Activated CD4-positive, alpha-beta T cell treated with anti-CD3 and anti-CD28 coated beads, Interleukin-2, amount 50 U/mL, for 1 hour (primary cell): Measurements from ENCODE around the gene PLCG2.
A peak's percentile ranks its signal among the peaks of the same experiment; 100 is the strongest.
"Not testable (repeated sequence)": the region's sequence is repeated elsewhere in the genome, so short reads cannot be mapped to it uniquely, and the experiment has no call there.

Experiments
- DNase-seq: peaks from one replicate; pipeline ENCODE4 v3.0.0-alpha.2; 2020

The PLCG2 gene

DNA sequence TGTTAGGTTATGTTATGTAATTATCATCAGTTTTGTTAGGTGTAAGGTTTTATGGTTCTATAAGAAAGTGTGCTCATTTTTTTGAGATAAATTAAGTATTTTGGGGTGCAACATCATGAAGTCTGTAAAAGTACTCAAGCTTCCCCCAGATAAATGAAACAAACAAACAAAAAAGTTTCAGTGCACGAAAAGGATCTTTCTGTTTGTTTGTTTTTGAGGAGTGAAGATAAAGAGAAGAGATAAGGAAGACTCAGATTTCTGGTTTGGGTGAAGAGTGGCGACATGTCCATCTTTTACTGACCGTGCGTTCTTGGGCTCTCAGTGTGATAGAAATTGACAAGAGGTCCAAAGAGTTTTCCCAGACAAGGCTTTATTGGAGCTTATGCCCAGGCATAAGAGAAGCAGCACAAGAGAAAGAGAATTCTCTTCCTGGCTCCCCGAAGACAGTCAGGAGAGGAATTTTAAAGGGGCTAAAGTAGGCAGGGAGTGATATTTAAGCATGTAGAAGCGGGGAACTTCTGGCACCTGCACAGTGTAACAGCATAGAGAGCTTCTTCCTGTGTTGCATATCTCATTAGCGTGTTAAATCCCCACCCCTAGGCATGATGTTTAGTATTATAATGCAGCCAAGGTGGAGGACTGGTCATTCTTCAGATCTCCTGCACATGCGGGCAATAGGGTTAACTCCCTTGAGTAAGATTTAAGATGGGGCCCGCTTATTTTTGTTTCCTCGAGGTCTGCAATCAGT is 71.3 kb downstream of the PLCG2 start:
- no peak for DNase-seq

DNA sequence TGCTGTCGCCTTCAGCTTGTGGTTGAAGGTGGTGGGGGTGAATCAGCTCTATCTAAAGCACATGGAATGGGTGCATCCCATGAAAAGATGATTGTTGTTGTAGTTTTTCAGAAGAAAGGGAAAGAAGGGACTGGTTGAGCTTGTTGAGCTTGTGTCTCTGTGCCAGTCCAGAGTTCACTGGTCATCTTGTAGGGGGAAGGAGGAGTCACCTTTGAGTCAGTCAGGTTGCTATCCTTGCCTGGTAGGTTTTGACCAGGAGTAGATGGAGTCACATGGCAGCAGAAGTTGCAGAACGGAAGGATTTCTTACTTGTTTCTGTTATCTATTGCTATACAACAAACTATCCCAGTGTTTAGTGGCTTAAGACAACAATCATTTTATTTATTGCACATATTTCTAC is 73.3 kb downstream of the PLCG2 start:
- DNase-seq = no peak

DNA sequence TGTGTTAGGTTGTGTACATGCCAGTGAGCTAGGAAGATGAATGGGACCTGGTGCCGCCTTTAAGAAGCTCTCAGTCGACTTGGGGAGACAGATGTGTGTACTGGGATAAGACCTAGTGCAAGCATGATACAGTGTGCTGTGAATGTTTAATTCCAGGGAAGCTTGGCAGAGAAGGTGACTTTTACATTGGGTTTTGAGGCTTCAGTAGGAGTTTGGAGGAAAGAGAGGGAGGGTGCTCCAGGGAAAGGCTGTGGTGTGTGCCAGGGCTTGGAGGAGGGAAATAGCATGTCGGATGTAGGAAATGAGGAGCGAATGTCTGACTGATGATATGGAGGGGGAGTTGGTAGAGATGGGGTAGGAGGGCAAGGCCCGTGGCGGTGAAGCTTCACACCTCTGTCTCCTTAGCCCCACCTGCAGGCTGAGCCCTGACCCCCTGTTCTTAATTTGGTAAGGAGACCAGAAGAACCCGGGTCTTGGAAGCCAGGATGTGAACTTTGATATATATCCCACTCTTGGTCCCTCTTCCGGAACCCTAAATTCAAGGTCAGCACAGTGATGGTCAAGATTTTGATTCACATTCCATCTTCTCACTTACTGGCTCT is 76.6 kb downstream of the PLCG2 start:
- DNase-seq = no peak

DNA sequence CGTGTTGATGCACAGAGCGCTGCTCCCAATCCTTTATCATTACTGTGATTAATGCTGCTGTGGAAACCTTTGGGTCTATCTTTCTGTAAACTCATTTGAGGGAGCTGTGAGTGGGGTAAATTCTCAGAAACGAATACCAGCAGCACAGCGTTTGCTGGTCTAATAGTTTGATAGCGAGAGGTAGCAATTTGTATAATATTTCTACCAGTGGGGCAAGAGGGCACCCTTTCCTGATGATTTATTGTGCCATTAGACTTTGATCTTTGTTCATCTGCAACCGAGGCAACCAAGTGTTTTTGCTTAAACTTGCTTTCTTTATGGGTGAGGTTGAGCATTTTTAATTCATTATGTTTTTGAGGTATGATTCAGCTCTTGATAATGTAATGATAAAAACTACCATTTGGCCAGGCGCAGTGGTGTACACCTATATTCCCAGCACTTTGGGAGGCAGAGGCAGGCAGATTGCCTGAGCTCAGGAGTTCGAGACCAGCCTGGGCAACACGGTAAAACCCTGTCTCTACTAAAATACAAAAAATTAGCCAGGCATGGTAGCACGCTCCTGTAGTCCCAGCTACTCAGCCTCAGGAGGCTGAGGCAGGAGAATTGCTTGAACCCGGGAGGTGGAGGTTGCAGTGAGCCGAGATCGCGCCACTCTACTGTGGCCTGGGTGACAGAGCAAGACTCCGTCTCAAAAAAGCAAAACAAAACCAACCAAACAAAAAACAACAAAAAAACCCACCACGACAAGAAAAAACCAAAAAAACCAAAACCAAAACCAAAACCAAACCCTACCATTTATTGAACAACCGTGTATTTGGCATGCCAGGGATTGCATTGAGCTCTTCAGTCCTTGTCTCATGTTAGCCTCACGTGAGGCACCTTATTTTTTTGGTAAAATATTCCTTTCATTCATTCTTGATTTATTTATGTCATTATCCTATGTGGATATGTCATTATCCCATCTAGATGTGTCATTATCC is 81.5 kb downstream of the PLCG2 start:
- no peak for DNase-seq

DNA sequence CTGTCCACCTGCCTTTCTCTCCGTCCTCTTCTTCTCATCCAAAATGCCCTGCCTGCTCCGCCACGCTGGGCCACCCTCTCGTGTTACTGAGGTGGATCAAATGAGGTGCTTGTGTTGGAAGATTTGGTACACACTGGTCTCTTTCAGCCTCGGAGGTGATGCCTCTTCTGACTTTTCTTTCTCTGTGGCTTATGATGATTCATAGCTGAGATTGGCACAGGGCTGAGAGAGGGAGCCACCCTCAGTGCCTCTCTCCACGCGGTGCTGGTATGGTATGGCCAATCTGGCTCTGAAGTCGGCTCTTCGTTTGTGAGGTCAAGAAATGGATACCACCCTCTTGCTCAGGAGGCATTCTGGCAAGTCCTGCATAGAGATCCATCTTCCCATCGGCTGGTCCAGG is 82.4 kb downstream of the PLCG2 start:
- no peak for DNase-seq

DNA sequence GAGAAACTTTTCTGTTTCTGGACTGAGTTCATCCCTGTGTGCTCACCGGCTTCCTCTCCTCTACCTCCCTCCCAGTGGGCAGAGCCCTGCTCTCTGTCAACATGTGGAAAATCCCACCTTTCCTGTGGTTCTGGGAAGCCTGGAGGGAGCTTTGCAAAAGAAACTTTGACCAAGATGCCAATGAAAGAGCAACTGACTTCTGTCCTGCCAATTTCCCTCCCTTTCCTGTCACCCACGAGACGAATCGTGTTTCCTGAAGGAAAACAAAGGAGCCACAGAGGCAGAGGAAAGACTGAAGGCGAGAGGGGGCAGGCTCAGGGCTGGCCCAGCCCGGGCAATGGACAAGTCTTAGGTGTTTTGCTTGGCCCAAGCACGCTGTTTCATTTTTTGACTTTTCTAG is 82.8 kb downstream of the PLCG2 start:
- DNase-seq = no peak

DNA sequence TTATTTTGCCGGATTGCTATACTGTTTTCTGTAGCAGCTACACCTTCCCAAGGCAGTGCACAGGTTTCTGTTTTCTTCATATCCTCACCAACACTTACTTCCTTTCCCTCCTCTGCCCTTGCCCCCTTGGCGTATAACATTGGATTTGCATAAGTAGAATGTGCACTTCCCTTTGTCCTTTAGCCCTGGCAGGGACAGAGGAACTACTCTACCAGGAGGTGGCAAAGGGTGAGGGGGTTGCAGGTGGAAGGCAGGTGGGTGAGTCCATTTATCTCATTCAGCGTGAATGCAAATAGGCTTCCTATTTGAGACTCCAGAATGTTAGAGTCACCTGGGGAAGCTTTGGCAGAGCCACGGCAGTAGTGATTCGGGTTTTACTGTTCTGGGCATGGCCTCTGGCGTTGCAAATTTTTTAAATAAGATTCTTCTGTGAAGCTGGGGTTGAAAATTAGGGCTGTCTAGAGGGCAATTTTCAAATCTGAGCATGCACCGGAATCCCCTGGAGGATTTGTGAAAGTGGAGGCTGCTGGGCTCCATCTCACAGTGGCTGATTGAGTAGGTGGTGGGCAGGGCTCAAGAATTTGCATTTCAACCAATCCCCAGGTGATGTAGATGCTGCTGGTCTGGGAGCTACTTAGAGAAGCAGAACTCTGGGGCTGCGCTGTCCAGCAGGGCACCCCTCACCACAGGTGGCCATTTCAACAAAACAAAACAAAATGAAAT is 84.7 kb downstream of the PLCG2 start:
- no peak for DNase-seq

DNA sequence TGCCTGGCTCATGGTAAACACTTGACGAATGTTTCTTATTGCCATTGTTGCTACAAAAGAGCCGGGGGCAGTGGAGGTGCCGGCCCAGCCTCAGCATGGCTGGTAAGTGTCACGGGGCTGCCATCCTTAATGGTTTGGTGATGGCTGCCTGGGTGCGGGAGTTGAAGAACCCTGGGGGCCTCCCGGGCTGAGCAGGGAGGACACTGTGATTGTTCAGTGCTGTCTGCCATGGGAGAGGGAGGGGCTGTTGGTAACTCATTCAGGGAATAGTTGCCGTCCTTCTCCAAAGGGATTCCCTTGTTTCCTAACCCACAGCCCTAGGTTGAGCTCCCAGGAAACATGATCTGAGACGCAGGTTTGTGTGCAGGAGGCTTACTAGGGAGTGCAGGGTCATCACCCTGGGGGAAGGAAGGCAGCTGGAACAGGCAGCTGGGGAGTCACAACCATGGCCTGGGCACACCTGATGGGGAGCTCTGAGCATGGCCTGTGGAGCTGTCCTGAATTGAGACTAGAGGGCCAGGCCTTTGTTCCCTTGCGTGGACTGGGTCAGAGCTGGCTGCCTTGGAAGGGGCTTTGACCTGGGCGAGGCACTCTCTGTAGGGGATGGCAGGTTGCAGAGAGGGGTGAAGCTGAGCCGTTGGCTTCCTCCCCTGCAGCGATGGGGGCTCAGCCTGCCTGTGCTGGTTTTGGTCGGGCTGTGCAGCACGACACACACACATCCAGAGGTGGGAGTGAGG is 85.7 kb downstream of the PLCG2 start:
- DNase-seq = no peak

DNA sequence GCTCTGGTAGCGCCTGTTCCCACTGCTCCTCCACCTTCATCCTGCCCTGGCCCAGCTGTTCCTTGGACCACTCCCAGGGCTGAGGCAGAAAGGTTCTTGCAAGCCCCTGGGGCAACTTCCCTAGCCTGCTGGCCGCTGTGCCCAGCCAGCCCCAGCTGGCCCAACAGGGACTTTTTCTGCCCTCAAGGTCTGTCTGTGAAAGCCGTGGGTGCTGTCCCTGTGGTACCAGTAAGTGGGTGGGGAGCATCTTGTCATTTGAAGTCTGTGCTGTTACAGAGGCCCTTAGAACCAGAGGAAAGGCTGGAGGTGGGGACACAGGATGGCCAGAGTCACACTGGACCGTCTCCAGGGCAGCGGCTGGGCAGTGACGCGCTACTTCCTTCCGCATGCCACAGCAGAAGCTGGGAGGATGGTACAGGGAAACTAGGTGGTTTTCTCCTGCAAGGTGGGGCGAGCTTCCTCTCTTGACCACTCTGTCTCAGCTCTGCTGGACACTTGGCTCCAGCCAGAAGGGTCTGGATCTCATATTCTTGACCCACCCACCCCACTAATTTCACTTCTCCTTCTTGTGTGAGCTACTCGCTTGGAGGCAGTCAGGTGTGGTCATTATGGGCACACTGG is 87.8 kb downstream of the PLCG2 start:
- DNase-seq = no peak

DNA sequence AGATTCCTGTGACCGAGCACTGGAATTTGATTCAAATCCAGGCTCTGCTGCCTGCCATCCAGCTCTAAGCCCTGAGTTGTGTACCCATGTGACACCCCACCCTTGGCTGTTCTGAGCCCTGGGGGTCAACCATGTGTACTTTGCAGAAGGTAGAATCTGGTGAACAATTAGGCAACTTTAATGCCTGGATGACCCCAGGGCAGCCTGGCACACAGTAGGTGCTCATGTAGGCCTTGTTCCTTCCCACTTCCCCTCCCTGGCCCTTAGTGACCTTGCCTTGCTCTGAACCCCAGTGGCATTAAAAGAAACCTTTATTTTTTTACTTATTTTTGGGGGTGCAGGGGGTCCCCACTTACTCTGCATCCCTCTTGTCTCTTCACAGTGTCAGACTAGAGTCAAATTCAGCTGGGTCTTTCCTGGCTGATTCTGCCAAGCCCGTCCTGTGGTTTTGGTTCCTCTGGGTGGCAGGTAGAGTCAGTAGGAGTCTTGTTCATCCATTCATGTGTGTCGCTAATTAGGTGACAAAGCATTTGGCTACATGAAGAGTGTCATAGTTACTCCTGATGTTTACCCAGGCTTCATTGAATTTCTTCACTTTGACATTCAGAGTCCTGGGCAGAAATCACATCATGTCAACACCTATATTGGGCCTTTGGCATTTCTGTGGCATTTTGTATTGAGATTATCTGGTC is 89.1 kb downstream of the PLCG2 start:
- DNase-seq = no peak

DNA sequence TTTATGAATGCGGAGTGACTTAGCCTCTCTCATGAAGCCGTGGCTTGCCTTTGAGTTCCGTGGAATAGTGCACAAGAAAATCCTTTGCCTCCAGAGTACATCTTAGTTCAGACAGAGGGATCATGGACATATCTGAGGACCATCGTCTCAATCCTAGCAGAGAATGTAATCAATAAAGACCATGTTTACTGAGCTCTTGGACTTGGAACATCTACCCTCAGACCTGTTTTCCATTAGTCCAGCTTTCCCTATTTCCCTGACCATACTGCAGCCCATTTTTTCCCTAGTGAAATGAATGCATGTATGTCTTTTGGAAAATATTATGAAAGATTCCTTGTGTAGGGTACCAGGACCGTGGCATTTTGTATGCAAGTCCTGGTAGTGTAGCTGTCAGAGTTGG is 90.2 kb downstream of the PLCG2 start:
- no peak for DNase-seq

DNA sequence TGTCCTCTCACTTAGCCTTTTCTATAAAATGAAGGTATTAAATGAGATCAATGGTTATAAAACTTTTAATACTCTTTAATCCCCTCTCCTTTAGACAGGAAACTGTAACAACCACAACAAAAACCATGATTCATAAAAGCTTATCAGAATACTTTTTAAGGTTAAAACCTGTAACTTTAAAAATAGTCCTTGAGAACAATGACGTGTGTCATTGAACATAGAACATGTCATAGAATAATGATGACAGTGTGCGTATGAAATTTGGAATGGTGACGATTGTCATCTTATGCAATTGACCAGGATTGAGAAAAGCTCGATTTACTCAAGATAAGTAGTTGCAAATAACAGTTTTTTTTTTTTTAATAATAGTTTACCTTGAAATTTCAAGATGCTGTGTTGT is 94.1 kb downstream of the PLCG2 start:
- DNase-seq = no peak

DNA sequence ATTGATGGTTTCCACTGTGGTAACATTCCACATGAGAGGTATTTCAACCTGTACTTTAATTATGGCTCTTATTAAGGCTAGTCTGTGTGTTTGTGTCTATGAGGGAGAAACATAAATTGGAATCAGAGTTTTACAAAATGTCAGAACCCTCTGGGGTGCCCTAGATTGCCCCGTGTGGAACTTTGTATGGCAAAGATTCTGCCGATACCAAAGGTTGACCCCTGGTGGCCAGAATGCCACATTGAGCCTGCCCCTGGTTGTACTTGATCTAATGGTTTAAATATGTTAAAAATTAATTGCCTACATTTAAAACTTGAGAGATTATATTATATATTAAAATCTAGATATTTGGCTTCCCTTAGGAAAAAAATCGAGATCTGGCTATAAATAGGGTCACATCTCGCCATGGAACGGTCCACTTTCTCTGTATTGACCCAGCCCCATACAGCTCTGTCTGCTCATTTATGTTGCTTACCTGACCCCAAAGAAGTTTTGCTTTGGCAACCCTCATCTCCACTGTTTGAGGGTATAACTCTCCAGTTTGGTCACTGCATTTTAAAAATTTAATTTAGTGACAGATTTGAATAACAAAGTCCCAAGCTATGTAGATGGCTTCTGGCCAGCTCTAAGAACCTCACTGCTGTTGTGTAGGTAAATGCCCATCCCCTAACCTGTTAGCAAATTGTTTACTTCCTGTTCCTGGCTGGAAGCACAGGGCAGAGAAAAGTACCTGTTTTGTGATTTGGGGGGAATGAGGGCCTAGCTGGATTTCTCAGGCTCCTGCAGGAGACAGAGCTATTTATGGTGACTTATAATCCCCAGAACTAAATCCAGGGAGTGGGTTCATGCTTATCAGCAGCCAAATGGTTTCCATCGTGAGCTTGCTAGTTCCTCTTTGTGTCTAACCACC is 95.0 kb downstream of the PLCG2 start:
- peak; percentile 32 for DNase-seq

DNA sequence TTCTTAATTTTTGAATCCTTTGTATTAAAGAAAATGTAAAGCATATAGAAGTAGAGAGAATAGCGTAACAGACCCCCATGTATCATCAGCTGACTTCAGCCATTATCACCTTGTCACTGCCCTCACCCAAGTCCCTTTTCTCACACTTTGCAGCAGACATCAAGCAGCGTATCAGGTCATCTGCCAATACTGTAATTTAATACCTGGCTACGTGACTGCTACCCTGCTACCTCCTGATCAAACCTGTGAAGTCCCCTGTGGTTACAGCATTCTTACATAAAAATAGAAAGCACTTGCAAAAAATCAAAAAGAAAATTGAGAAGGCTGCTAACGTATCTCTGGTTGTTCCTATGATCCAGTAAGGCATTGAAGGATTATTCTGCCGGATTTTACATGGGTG is 96.4 kb downstream of the PLCG2 start:
- DNase-seq = no peak

DNA sequence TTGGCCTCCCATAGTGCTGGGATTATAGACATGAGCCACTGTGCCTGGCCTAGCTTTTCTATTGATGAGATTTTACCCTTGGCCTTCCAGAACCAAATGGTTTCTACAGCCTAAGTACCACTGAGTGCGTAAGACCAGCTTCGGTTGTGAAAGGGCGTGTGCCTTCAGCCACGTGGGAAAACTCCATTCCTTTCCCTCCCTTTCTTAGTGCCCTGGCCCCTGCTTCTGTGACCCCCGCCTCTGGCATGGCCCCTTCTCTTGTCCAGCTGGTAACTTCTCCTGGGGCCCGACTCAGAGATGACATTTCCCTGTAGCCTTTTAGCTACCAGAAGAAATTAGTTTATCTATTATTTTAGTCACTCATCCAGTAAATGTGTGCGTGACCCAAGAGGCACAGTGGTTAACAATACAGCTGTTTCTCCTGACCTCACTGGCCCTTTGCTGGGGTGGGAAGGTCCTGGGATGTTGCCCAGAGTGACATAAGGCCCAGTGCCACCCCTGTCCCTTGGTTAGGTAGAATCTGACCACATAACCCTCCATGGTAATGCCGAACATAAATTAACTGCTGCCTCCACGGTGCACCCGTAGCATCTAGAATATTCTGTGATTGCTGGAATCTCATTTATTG is 97.3 kb downstream of the PLCG2 start:
- no peak for DNase-seq

DNA sequence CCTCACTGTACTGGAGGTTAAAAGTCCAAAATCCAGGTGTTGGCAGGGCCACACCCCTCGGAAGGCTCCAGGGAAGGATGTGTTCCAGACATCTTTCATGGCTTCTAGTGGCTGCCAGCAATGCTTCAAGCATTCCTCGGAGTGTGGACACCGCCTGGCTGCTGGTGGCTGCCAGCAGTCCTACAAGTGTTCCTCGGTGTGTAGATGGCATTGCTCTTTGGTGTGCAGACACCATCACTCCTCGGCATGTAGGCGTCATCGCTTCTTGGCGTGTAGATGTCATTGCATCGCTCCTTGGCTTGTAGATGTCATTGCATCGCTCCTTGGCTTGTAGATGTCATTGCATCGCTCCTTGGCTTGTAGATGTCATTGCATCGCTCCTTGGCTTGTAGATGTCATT is 98.4 kb downstream of the PLCG2 start:
- DNase-seq = not testable (repeated sequence)

DNA sequence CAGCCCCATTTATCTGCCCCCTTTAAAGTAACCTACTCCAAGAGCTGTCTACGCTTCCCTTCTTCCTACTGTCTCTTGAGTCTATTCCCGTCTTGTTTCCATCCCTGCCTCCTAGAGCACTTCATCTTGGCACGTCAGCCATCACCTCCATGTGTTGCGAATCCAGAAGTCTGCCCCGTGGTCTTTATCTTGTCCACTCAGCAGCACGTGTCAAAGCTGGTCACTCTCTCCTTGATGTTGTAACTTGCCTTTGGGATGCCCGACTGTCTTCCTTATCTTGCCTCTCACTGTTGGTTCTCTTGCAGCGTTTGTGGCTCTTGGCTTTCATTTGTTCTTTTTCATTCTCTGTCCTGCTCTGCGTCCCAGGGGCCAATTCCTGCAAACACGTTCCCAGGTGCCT is 99.4 kb downstream of the PLCG2 start:
- no peak for DNase-seq

DNA sequence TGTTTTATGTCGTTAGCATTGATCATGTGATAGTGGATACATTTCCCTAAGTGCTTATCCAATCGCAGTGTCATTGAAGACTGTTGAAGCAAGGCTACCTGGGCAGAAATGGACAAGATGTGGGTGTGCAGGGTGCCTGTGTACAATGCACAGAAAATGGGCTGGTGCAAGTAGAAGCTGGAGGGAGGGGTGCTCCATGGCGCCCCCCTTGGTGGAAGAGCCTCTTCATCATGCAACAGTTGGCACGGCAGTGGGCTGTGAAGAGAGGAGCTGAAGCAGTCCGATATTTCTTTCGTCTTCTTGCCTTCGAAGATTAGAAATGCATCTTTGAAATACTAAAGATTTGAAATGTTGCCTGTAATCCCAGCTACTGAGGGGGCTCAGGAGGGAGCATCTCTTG is 100.5 kb downstream of the PLCG2 start:
- DNase-seq = no peak

DNA sequence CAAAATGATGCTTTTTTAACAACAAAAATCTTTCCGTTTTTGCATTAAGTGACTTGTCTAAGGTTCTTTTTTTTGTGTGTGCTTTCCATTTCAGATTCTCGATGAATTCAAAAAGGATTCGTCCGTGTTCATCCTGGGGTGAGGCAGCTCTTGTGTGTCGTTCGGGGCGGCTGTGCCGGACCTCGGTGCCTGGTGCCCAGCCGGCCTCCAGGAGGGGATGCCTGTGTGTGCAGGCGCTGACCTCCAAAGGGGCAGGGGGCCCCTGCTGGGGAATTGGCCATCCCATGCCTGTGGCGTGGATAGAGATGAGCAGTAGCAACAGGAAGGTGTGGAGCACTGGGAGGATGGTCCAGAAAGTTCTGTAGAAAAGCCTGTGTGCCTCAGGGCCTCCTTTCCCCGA is 101.7 kb downstream of the PLCG2 start:
- DNase-seq = no peak

DNA sequence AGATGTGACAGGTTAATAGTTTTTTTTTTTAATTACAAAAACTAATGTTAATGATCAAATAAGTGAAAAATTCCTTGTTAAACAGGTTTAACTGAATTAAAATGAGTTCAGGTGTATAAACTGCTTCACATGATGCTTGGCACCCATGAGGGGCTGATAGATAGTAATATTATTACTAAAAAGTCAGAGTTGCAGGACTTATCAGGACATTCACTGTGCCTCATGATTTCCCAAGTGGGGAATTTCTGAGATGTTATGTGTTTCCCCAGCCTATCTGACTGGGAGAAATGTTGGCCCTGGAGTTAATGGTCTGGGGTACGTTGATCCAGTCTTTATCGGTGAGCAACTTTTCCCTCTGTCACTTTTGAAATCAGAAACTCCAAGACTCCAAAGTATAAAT is 102.1 kb downstream of the PLCG2 start:
- DNase-seq = no peak
